ENCODE results near the gene TIMM8B. TPM values are rescaled to one million over a fixed set of nuclear protein-coding genes. Genes with fewer than 3 reads are reported as not detected.

Gene TIMM8B
- total and polyA plus RNA-seq, 12 donors, result 23.8 to 304 (median 78.3) TPM

- Histone ChIP-seq H3K4me3 (no peak overlapping the region), H3K36me3 (replicated peaks in 1 of 2) (no peaks in the 10 kb centered on the region), H3K4me1 (replicated peaks in 1 of 2) (no peaks in the 10 kb centered on the region), H3K27me3 (no peaks in the 10 kb centered on the region), H3K9me3 (replicated peaks in 1 of 3) (no peaks in the 10 kb centered on the region), H3K27ac (no peak overlapping the region)
- WGBS, 4 donors, result 90 to 97% (median 92%) methylated on average over 2 of the region's 2 CpGs
- TF ChIP-seq POLR2A (IDR thresholded peaks at IDR 0.05) (no peak), CTCF (IDR thresholded peaks at IDR 0.05) (no peak)
- intact Hi-C loops (cut with DNase I), result loop anchor here (5.0 to 10.0 kb wide), 2 partner anchors 168 to 170 kb away; no protein-coding TSS in a partner anchor
- no peak for DNase-seq
Measured at GRCh38 chr11:112114460-112114859, 27.9 kb upstream of the TIMM8B start.

GRCh38 chr11:112113539-112114457 is 27.2 kb upstream of the TIMM8B start:
- intact Hi-C loops (cut with DNase I), result loop anchor here (5.0 to 10.0 kb wide), 2 partner anchors 169 to 171 kb away; no protein-coding TSS in a partner anchor
- H3K4me3 ChIP-seq, result no peak overlapping the region
- no peak overlapping the region for H3K27ac ChIP-seq
- H3K27me3 ChIP-seq, result no peaks in the 10 kb centered on the region
- H3K4me1 ChIP-seq (replicated peaks in 1 of 2), result no peaks in the 10 kb centered on the region
- peak; percentile 48 to 74 (median 67) for TF ChIP-seq CTCF (IDR thresholded peaks at IDR 0.05)
- TF ChIP-seq POLR2A (IDR thresholded peaks at IDR 0.05), result no peak
- WGBS, 4 donors, result 43 to 52% (median 49%) methylated on average over 6 of the region's 6 CpGs
- no peak for DNase-seq
- H3K9me3 ChIP-seq (replicated peaks in 1 of 3), result no peaks in the 10 kb centered on the region
- no peaks in the 10 kb centered on the region for H3K36me3 ChIP-seq (replicated peaks in 1 of 2)

- 90 to 97% (median 94%) methylated on average over 8 of the region's 8 CpGs for WGBS, 4 donors
- DNase-seq, result no peak
- no peaks in the 10 kb centered on the region for H3K9me3 ChIP-seq (replicated peaks in 1 of 3)
- no peak overlapping the region for H3K27ac ChIP-seq
- H3K27me3 ChIP-seq, result no peaks in the 10 kb centered on the region
- no peak overlapping the region for H3K4me3 ChIP-seq
- no peaks in the 10 kb centered on the region for H3K4me1 ChIP-seq (replicated peaks in 1 of 2)
- H3K36me3 ChIP-seq (replicated peaks in 1 of 2), result no peaks in the 10 kb centered on the region
- intact Hi-C loops (cut with DNase I), result no loop called here
- TF ChIP-seq CTCF (IDR thresholded peaks at IDR 0.05) (no peak), POLR2A (IDR thresholded peaks at IDR 0.05) (no peak)
Measured at GRCh38 chr11:112106070-112106469, 19.5 kb upstream of the TIMM8B start.

- Histone ChIP-seq H3K27me3 (no peaks in the 10 kb centered on the region), H3K4me1 (replicated peaks in 1 of 2) (no peaks in the 10 kb centered on the region), H3K4me3 (no peak overlapping the region), H3K36me3 (replicated peaks in 1 of 2) (no peaks in the 10 kb centered on the region), H3K27ac (no peak overlapping the region), H3K9me3 (replicated peaks in 1 of 3) (no peaks in the 10 kb centered on the region)
- 81 to 95% (median 85%) methylated on average over 5 to 6 of the region's 6 CpGs for WGBS, 4 donors
- TF ChIP-seq CTCF (IDR thresholded peaks at IDR 0.05) (no peak), POLR2A (IDR thresholded peaks at IDR 0.05) (no peak)
- intact Hi-C loops (cut with DNase I), result no loop called here
- DNase-seq, result no peak
Measured at GRCh38 chr11:112103446-112103845, 16.9 kb upstream of the TIMM8B start.

Measured in adrenal gland (tissue), 12 donors.